ENCODE data around the gene BMPR1B.

DNA sequence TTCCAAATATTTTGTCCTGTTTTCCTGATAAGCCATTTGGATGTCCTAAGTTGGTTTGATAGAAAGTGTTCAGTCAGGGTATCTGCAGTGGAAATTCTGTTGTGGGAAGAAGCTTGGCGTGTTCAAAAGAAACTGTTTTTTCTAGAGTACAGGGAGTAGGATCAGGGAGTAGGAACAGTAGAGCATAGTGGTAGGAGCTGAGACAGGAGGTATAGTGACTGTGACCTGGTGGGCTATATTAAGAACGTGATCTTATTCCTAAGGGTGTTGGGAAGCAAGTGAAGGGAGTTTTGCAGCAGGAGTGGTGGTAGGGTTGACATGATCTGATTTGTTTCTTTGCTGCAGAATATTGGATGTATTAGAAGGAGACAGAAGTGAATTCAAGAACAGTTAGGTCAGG is 348.2 kb downstream of the BMPR1B start:
- TF ChIP-seq TAF1 (IDR thresholded peaks at IDR 0.05; ENCODE audit: low read depth, low read length) (no peak), POLR2A (IDR thresholded peaks at IDR 0.05; ENCODE audit: low read depth, low read length) (no peak), POLR2AphosphoS5 (IDR thresholded peaks at IDR 0.05; ENCODE audit: low read depth, low read length) (no peak), SPI1 (IDR thresholded peaks at IDR 0.05; ENCODE audit: low read depth, low read length) (no peak)

All from GM12891 (cell line).